Measurements from ENCODE around the gene PASK. TPM values are rescaled to one million over a fixed set of nuclear protein-coding genes. Genes with fewer than 3 reads are reported as not detected.

PASK gene
- total and polyA plus RNA-seq, 4 donors = 0.63 to 8.7 (median 3.3) TPM

GRCh38 chr2:241082341-241083090 is 66.8 kb downstream of the PASK start:
- ATAC-seq (ENCODE audit: low FRiP score) = no peak
- H3K9me3 ChIP-seq (ENCODE audit: control insufficient read depth, low read length) = no peaks in the 10 kb centered on the region
- H3K36me3 ChIP-seq (ENCODE audit: control insufficient read depth in 1 of 2, insufficient read depth in 2 of 2, low read length in 1 of 2) = peaks cover 0 to 3% of the 10 kb centered on the region in 2 donors
- WGBS, 2 donors = 71 to 74% methylated on average over 14 of the region's 14 CpGs
- no peaks in the 10 kb centered on the region for H3K27me3 ChIP-seq (ENCODE audit: control insufficient read depth in 1 of 2, insufficient read depth in 2 of 2, low read length in 1 of 2)
- DNase-seq = no peak
- no peak overlapping the region for H3K4me3 ChIP-seq (ENCODE audit: low read length in 2 of 2)
- no peaks in the 10 kb centered on the region for H3K4me1 ChIP-seq (ENCODE audit: control insufficient read depth in 1 of 2, insufficient read depth in 2 of 2, low read length in 2 of 2)
- intact Hi-C loops (cut with DNase I) = no loop called here
- no peak overlapping the region for H3K27ac ChIP-seq (ENCODE audit: low read depth in 1 of 2, low read length in 2 of 2)

DNA sequence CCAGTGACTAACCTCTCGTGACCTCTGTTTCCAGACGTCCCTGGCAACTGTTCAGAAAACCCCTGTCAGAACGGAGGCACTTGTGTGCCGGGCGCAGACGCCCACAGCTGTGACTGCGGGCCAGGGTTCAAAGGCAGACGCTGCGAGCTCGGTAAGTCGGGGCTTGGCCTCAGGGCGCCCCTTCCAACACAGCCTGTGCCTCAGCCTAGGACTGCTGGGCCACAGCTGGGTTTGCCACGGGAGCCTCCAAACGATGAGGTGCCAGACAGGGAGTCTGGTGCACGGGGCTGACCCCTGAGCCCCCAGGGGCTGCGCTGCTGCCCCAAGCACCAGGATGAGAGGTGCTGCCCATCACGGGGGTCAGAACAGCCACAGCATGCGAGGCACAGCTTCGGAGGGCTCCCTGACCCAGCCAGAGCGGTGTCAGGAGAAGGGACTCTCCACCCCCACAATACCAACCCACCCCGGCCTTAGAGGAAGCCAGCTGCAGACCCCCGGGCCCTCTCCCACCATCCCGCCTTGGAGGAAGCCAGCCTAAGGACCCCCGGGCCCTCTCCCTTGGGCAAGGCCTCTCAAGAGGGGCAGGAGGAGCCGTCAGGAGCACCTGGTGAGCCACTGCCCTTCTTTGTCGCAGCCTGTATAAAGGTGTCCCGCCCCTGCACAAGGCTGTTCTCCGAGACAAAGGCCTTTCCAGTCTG is 67.5 kb downstream of the PASK start:
- peak in 1 of 2 donors; percentile 74 for DNase-seq
- ATAC-seq (ENCODE audit: low FRiP score) = no peak
- H3K4me1 ChIP-seq (ENCODE audit: control insufficient read depth in 1 of 2, insufficient read depth in 2 of 2, low read length in 2 of 2) = no peaks in the 10 kb centered on the region
- H3K9me3 ChIP-seq (ENCODE audit: control insufficient read depth, low read length) = no peaks in the 10 kb centered on the region
- 54 to 59% methylated on average over 26 to 28 of the region's 28 CpGs for WGBS, 2 donors
- no peaks in the 10 kb centered on the region for H3K36me3 ChIP-seq (ENCODE audit: control insufficient read depth in 1 of 2, insufficient read depth in 2 of 2, low read length in 1 of 2)
- H3K27me3 ChIP-seq (ENCODE audit: control insufficient read depth in 1 of 2, insufficient read depth in 2 of 2, low read length in 1 of 2) = no peaks in the 10 kb centered on the region
- intact Hi-C loops (cut with DNase I) = no loop called here
- H3K27ac ChIP-seq (ENCODE audit: low read depth in 1 of 2, low read length in 2 of 2) = no peak overlapping the region
- H3K4me3 ChIP-seq (ENCODE audit: low read length in 2 of 2) = no peak overlapping the region

DNA sequence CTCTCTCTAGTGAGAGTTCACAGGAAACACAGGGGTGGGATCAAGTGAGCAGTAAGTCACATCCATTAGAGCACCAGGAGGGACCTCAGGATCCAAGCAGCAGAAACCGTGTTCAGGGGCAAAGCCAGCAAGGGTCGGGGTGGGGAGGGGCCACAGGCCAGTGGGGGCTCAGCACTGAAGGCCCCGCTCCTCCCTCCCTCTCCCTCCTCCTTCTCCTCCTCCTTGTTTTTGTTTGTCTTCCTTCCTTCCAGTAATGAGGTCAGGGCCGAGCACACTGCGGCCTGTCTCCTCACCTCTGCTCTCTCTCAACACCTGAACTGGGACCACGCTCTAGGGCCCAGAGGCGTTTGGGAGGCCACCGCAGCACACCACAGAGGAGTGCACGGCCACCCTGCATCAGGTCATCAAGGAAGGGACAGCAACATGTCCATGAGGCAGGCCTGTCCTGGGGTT is 68.1 kb downstream of the PASK start:
- H3K36me3 ChIP-seq (ENCODE audit: control insufficient read depth in 1 of 2, insufficient read depth in 2 of 2, low read length in 1 of 2) = no peaks in the 10 kb centered on the region
- H3K27ac ChIP-seq (ENCODE audit: low read depth in 1 of 2, low read length in 2 of 2) = no peak overlapping the region
- peak; percentile 22 for ATAC-seq (ENCODE audit: low FRiP score)
- DNase-seq = no peak
- 30 to 35% methylated on average over 9 of the region's 9 CpGs for WGBS, 2 donors
- no peaks in the 10 kb centered on the region for H3K9me3 ChIP-seq (ENCODE audit: control insufficient read depth, low read length)
- intact Hi-C loops (cut with DNase I) = no loop called here
- H3K27me3 ChIP-seq (ENCODE audit: control insufficient read depth in 1 of 2, insufficient read depth in 2 of 2, low read length in 1 of 2) = no peaks in the 10 kb centered on the region
- no peak overlapping the region for H3K4me3 ChIP-seq (ENCODE audit: low read length in 2 of 2)
- H3K4me1 ChIP-seq (ENCODE audit: control insufficient read depth in 1 of 2, insufficient read depth in 2 of 2, low read length in 2 of 2) = no peaks in the 10 kb centered on the region

GRCh38 chr2:241080405-241081189 is 68.7 kb downstream of the PASK start:
- 69 to 74% methylated on average over 18 of the region's 18 CpGs for WGBS, 2 donors
- no peaks in the 10 kb centered on the region for H3K4me1 ChIP-seq (ENCODE audit: control insufficient read depth in 1 of 2, insufficient read depth in 2 of 2, low read length in 2 of 2)
- intact Hi-C loops (cut with DNase I) = no loop called here
- ATAC-seq (ENCODE audit: low FRiP score) (peak; percentile 24), DNase-seq (no peak)
- no peaks in the 10 kb centered on the region for H3K27me3 ChIP-seq (ENCODE audit: control insufficient read depth in 1 of 2, insufficient read depth in 2 of 2, low read length in 1 of 2)
- H3K4me3 ChIP-seq (ENCODE audit: low read length in 2 of 2) = no peak overlapping the region
- H3K36me3 ChIP-seq (ENCODE audit: control insufficient read depth in 1 of 2, insufficient read depth in 2 of 2, low read length in 1 of 2) = no peaks in the 10 kb centered on the region
- no peak overlapping the region for H3K27ac ChIP-seq (ENCODE audit: low read depth in 1 of 2, low read length in 2 of 2)
- H3K9me3 ChIP-seq (ENCODE audit: control insufficient read depth, low read length) = no peaks in the 10 kb centered on the region

GRCh38 chr2:241074901-241075540 is 74.3 kb downstream of the PASK start:
- intact Hi-C loops (cut with DNase I) = no loop called here
- no peak overlapping the region for H3K27ac ChIP-seq (ENCODE audit: low read depth in 1 of 2, low read length in 2 of 2)
- H3K27me3 ChIP-seq (ENCODE audit: control insufficient read depth in 1 of 2, insufficient read depth in 2 of 2, low read length in 1 of 2) = no peaks in the 10 kb centered on the region
- H3K36me3 ChIP-seq (ENCODE audit: control insufficient read depth in 1 of 2, insufficient read depth in 2 of 2, low read length in 1 of 2) = peaks cover 3 to 5% of the 10 kb centered on the region in 2 donors
- 93% methylated on average over 16 of the region's 16 CpGs for WGBS, 2 donors
- no peaks in the 10 kb centered on the region for H3K9me3 ChIP-seq (ENCODE audit: control insufficient read depth, low read length)
- ATAC-seq (ENCODE audit: low FRiP score) (no peak), DNase-seq (no peak)
- H3K4me1 ChIP-seq (ENCODE audit: control insufficient read depth in 1 of 2, insufficient read depth in 2 of 2, low read length in 2 of 2) = no peaks in the 10 kb centered on the region
- H3K4me3 ChIP-seq (ENCODE audit: low read length in 2 of 2) = no peak overlapping the region

GRCh38 chr2:241074065-241074818 is 75.0 kb downstream of the PASK start:
- intact Hi-C loops (cut with DNase I) = no loop called here
- Histone ChIP-seq H3K27me3 (ENCODE audit: control insufficient read depth in 1 of 2, insufficient read depth in 2 of 2, low read length in 1 of 2) (no peaks in the 10 kb centered on the region), H3K4me3 (ENCODE audit: low read length in 2 of 2) (no peak overlapping the region), H3K27ac (ENCODE audit: low read depth in 1 of 2, low read length in 2 of 2) (no peak overlapping the region), H3K36me3 (ENCODE audit: control insufficient read depth in 1 of 2, insufficient read depth in 2 of 2, low read length in 1 of 2) (peaks cover 3 to 8% of the 10 kb centered on the region in 2 donors), H3K9me3 (ENCODE audit: control insufficient read depth, low read length) (no peaks in the 10 kb centered on the region), H3K4me1 (ENCODE audit: control insufficient read depth in 1 of 2, insufficient read depth in 2 of 2, low read length in 2 of 2) (no peaks in the 10 kb centered on the region)
- WGBS, 2 donors = 91% methylated on average over 16 of the region's 16 CpGs
- ATAC-seq (ENCODE audit: low FRiP score) (no peak), DNase-seq (no peak)

GRCh38 chr2:241073166-241074064 is 75.9 kb downstream of the PASK start:
- H3K4me1 ChIP-seq (ENCODE audit: control insufficient read depth in 1 of 2, insufficient read depth in 2 of 2, low read length in 2 of 2) = no peaks in the 10 kb centered on the region
- H3K4me3 ChIP-seq (ENCODE audit: low read length in 2 of 2) = no peak overlapping the region
- DNase-seq = no peak
- WGBS, 2 donors = 74 to 80% methylated on average over 24 to 25 of the region's 25 CpGs
- H3K27me3 ChIP-seq (ENCODE audit: control insufficient read depth in 1 of 2, insufficient read depth in 2 of 2, low read length in 1 of 2) = no peaks in the 10 kb centered on the region
- H3K27ac ChIP-seq (ENCODE audit: low read depth in 1 of 2, low read length in 2 of 2) = no peak overlapping the region
- no peak for ATAC-seq (ENCODE audit: low FRiP score)
- no peaks in the 10 kb centered on the region for H3K9me3 ChIP-seq (ENCODE audit: control insufficient read depth, low read length)
- peaks cover 3 to 8% of the 10 kb centered on the region in 2 donors for H3K36me3 ChIP-seq (ENCODE audit: control insufficient read depth in 1 of 2, insufficient read depth in 2 of 2, low read length in 1 of 2)
- intact Hi-C loops (cut with DNase I) = no loop called here
